Loucy (cell line): ENCODE results near the gene C13orf46.

Experiments
- CTCF ChIP-seq: fragments of 200-600 bp; sonication (generic); conservative IDR thresholded peaks from 2 replicates; pipeline ENCODE4 v1.5.1; 2014; ENCODE audit warnings: mild to moderate bottlenecking, antibody characterized with exemption, low read length
- EZH2phosphoT487 ChIP-seq: fragments of 200-600 bp; IDR thresholded peaks from 2 replicates; pipeline ENCODE4 v1.6.1; 2018; ENCODE audit warnings: antibody characterized with exemption, mild to moderate bottlenecking, moderate library complexity, borderline replicate concordance

GRCh38 chr13:113962975-113963374, 10.9 kb downstream of the C13orf46 start:
- TF ChIP-seq CTCF (no peak), EZH2phosphoT487 (no peak)
